BJ (cell line): Measurements from ENCODE around the gene IL17RC. TPM values are rescaled to one million over a fixed set of nuclear protein-coding genes. Genes with fewer than 3 reads are reported as not detected.

Experiments
- CTCF ChIA-PET: fragments of 350-600 bp; formaldehyde crosslinking; extraction: SDS; loops from one replicate; lab custom pipeline; 2021; ENCODE audit warnings: antibody characterized with exemption, inconsistent platforms; lab: Yijun Ruan, JAX
- POLR2A ChIA-PET: fragments of 300-600 bp; sonication (Branson Sonifier 250); formaldehyde crosslinking; extraction: SDS; loops from one replicate; lab custom pipeline; 2021; ENCODE audit warnings: antibody characterized with exemption; lab: Charles Lee
- DNase-seq: peaks from one replicate; pipeline ENCODE4 v3.0.0-alpha.2; 2011; ENCODE audit warnings: low read depth
- H3K27me3 ChIP-seq: 2 replicates; pipeline ENCODE4 v1.6.0; 2011; ENCODE audit warnings: low read length; ENCODE audit not compliant: control insufficient read depth, insufficient read depth
- H3K36me3 ChIP-seq: 2 replicates; pipeline ENCODE4 v1.5.1; 2011; ENCODE audit warnings: low read length; ENCODE audit not compliant: control insufficient read depth, insufficient read depth
- H3K4me3 ChIP-seq: 2 replicates; pipeline ENCODE4 v1.5.1; 2011; ENCODE audit warnings: low read depth, mild to moderate bottlenecking, control low read depth, low read length
- CTCF ChIP-seq: IDR thresholded peaks from 2 replicates; pipeline ENCODE4 v1.5.1; 2011; ENCODE audit warnings: low read depth, mild to moderate bottlenecking, control low read depth, inconsistent platforms, low read length, moderate library complexity; ENCODE audit not compliant: insufficient read depth
- polyA plus RNA-seq: library from polyadenylated mRNA; depleted of rRNA; stranded (reverse); fragments of >200 nt; gene quantifications from 2 replicates; pipeline ENCODE4 v1.2.3, GENCODE V29; 2011

Gene IL17RC
- polyA plus RNA-seq, 1 experiment, result 28.1 TPM

- ChIA-PET POLR2A (no interaction called here), CTCF (interaction anchor here (0.7 to 1.1 kb wide), 2 partner anchors 9 to 146 kb away, joined by 5 read pairs; partner anchors contain the start of gene CRELD1)
- TF ChIP-seq CTCF, result no peak
- H3K4me3 ChIP-seq, result no peak overlapping the region
- no peak for DNase-seq
- no peaks in the 10 kb centered on the region for H3K27me3 ChIP-seq
- H3K36me3 ChIP-seq, result peaks cover 8% of the 10 kb centered on the region
Observed at GRCh38 chr3:9942164-9942563, 25.3 kb downstream of the IL17RC start.

GRCh38 chr3:9942934-9943690 is 26.2 kb downstream of the IL17RC start:
- no peak for TF ChIP-seq CTCF
- POLR2A ChIA-PET, result no interaction called here
- Histone ChIP-seq H3K36me3 (peaks cover 5% of the 10 kb centered on the region), H3K27me3 (no peaks in the 10 kb centered on the region), H3K4me3 (no peak overlapping the region)
- no peak for DNase-seq
- CTCF ChIA-PET, result interaction anchor here (0.7 to 2.2 kb wide), 3 partner anchors 10 to 145 kb away, joined by 5 to 13 read pairs (median 5); partner anchors contain the start of gene CRELD1

GRCh38 chr3:9944271-9944670 is 27.4 kb downstream of the IL17RC start:
- TF ChIP-seq CTCF, result no peak
- ChIA-PET POLR2A (interaction anchor here (1.0 kb wide), 1 partner anchor 11 kb away, joined by 3 read pairs; the partner anchor contains the start of gene CRELD1), CTCF (interaction anchor here (1.3 to 2.2 kb wide), 2 partner anchors 11 to 229 kb away, joined by 3 to 13 read pairs; partner anchors contain the start of gene CRELD1)

GRCh38 chr3:9945358-9945757 is 28.5 kb downstream of the IL17RC start:
- H3K36me3 ChIP-seq, result peaks cover 8% of the 10 kb centered on the region
- no peak for DNase-seq
- H3K27me3 ChIP-seq, result no peaks in the 10 kb centered on the region
- TF ChIP-seq CTCF, result no peak
- H3K4me3 ChIP-seq, result no peak overlapping the region
- POLR2A ChIA-PET, result no interaction called here
- CTCF ChIA-PET, result interaction anchor here (1.4 to 1.9 kb wide), 4 partner anchors 8 to 90 kb away, joined by 3 to 19 read pairs (median 6); no protein-coding TSS in a partner anchor

More at GRCh38 chr3:9944271-9944670, 27.4 kb downstream of the IL17RC start:
- H3K4me3 ChIP-seq, result no peak overlapping the region
- H3K36me3 ChIP-seq, result peaks cover 8% of the 10 kb centered on the region
- DNase-seq, result no peak
- H3K27me3 ChIP-seq, result no peaks in the 10 kb centered on the region
